ENCODE measurements around the gene DCC. TPM values are rescaled to one million over a fixed set of nuclear protein-coding genes. Genes with fewer than 3 reads are reported as not detected.

DCC gene
- total RNA-seq, 4 donors from 2014 or later = 0.16 TPM; not detected in 3

- H3K9me3 ChIP-seq = no peaks in the 10 kb centered on the region
- no peaks in the 10 kb centered on the region for H3K27me3 ChIP-seq
- no peak overlapping the region for H3K27ac ChIP-seq
- no peak for TF ChIP-seq POLR2AphosphoS5 (IDR thresholded peaks at IDR 0.05)
- no peaks in the 10 kb centered on the region for H3K36me3 ChIP-seq
- no peaks in the 10 kb centered on the region for H3K4me1 ChIP-seq
- DNase-seq (ENCODE audit: low spot score in 2 of 2) = no peak
- no peak overlapping the region for H3K4me3 ChIP-seq
- 80% methylated on average over 1 of the region's 1 CpG for WGBS
Observed at GRCh38 chr18:53126210-53126609, 786.2 kb downstream of the DCC start.

GRCh38 chr18:53131001-53131400 lies 791.0 kb downstream of the DCC start:
- no peak for DNase-seq (ENCODE audit: low spot score in 2 of 2)
- Histone ChIP-seq H3K9me3 (no peaks in the 10 kb centered on the region), H3K4me3 (no peak overlapping the region), H3K36me3 (no peaks in the 10 kb centered on the region), H3K27me3 (no peaks in the 10 kb centered on the region), H3K4me1 (no peaks in the 10 kb centered on the region), H3K27ac (no peak overlapping the region)
- no peak for TF ChIP-seq EP300 (IDR thresholded peaks at IDR 0.05)
- WGBS = 95% methylated on average over 1 of the region's 1 CpG

GRCh38 chr18:53134711-53135110 lies 794.7 kb downstream of the DCC start:
- H3K27ac ChIP-seq = no peak overlapping the region
- no peaks in the 10 kb centered on the region for H3K4me1 ChIP-seq
- no peaks in the 10 kb centered on the region for H3K36me3 ChIP-seq
- H3K4me3 ChIP-seq = no peak overlapping the region
- no peaks in the 10 kb centered on the region for H3K27me3 ChIP-seq
- H3K9me3 ChIP-seq = no peaks in the 10 kb centered on the region
- WGBS = 86% methylated on average over 3 of the region's 3 CpGs
- TF ChIP-seq EP300 (IDR thresholded peaks at IDR 0.05) (no peak), POLR2AphosphoS5 (IDR thresholded peaks at IDR 0.05) (no peak)
- no peak for DNase-seq (ENCODE audit: low spot score in 2 of 2)

- Histone ChIP-seq H3K36me3 (no peaks in the 10 kb centered on the region), H3K4me1 (no peaks in the 10 kb centered on the region)
Observed at GRCh38 chr18:53135654-53136053, 795.7 kb downstream of the DCC start.

DNA sequence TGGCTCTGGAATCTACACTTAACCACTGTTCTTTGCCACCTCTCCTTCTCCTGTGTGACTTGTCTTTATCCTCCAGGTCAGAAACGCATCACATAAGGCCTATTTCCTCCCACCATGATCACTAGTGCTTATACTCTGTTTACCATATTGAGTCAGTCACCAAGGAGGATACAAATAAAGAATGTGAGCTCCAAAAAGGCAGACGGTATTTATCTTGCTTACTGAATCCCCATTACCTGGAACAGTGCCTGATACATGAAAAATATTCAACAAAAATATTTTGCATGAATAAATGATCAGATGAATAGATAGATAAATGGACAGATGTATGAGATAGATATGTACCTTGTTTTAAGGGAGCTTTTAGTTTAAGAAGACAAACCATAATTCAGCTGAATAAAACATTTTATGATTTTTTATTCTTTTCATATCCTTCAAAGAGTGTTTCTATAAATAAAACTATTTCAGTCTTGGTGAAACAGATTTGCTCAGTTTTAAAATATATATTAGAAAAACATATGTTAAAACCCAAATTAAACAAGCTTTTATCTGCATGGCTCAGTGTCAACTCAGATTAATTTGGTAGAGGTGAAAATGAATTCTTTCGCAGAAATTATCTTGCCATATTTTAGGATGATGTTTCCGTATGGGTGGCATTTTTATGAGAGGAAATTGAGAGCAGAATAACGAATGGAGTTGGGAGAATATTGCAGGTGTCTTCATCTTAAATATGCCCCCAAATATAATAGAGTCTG lies 799.9 kb downstream of the DCC start:
- no peaks in the 10 kb centered on the region for H3K36me3 ChIP-seq
- DNase-seq (ENCODE audit: low spot score in 2 of 2) = no peak
- TF ChIP-seq POLR2A (IDR thresholded peaks at IDR 0.05) (no peak), EP300 (IDR thresholded peaks at IDR 0.05) (no peak), POLR2AphosphoS5 (IDR thresholded peaks at IDR 0.05) (no peak)
- TF ChIP-seq, protein P1, sequence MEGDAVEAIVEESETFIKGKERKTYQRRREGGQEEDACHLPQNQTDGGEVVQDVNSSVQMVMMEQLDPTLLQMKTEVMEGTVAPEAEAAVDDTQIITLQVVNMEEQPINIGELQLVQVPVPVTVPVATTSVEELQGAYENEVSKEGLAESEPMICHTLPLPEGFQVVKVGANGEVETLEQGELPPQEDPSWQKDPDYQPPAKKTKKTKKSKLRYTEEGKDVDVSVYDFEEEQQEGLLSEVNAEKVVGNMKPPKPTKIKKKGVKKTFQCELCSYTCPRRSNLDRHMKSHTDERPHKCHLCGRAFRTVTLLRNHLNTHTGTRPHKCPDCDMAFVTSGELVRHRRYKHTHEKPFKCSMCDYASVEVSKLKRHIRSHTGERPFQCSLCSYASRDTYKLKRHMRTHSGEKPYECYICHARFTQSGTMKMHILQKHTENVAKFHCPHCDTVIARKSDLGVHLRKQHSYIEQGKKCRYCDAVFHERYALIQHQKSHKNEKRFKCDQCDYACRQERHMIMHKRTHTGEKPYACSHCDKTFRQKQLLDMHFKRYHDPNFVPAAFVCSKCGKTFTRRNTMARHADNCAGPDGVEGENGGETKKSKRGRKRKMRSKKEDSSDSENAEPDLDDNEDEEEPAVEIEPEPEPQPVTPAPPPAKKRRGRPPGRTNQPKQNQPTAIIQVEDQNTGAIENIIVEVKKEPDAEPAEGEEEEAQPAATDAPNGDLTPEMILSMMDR (IDR thresholded peaks at IDR 0.05) = no peak
- no peak overlapping the region for H3K4me3 ChIP-seq
- H3K9me3 ChIP-seq = no peaks in the 10 kb centered on the region
- 71% methylated on average over 5 of the region's 5 CpGs for WGBS
- H3K4me1 ChIP-seq = no peaks in the 10 kb centered on the region
- H3K27me3 ChIP-seq = no peaks in the 10 kb centered on the region
- no peak overlapping the region for H3K27ac ChIP-seq

More at GRCh38 chr18:53135654-53136053, 795.7 kb downstream of the DCC start:
- TF ChIP-seq, protein P1 (IDR thresholded peaks at IDR 0.05) = no peak
- TF ChIP-seq POLR2AphosphoS5 (IDR thresholded peaks at IDR 0.05) = no peak
- TF ChIP-seq POLR2A (IDR thresholded peaks at IDR 0.05) = no peak
- no peak for TF ChIP-seq EP300 (IDR thresholded peaks at IDR 0.05)
- DNase-seq (ENCODE audit: low spot score in 2 of 2) = no peak
- no peaks in the 10 kb centered on the region for H3K27me3 ChIP-seq
- H3K4me3 ChIP-seq = no peak overlapping the region
- H3K27ac ChIP-seq = no peak overlapping the region
- no peaks in the 10 kb centered on the region for H3K9me3 ChIP-seq

GRCh38 chr18:53142005-53142404 lies 802.0 kb downstream of the DCC start:
- Histone ChIP-seq H3K4me1 (no peaks in the 10 kb centered on the region), H3K27me3 (no peaks in the 10 kb centered on the region), H3K27ac (no peak overlapping the region), H3K9me3 (no peaks in the 10 kb centered on the region), H3K4me3 (no peak overlapping the region), H3K36me3 (no peaks in the 10 kb centered on the region)
- no peak for TF ChIP-seq EP300 (IDR thresholded peaks at IDR 0.05)
- TF ChIP-seq POLR2AphosphoS5 (IDR thresholded peaks at IDR 0.05) = no peak
- TF ChIP-seq, protein P1 (IDR thresholded peaks at IDR 0.05) = no peak
- TF ChIP-seq POLR2A (IDR thresholded peaks at IDR 0.05) = no peak
- WGBS = 53% methylated on average over 4 of the region's 4 CpGs
- no peak for DNase-seq (ENCODE audit: low spot score in 2 of 2)

- Histone ChIP-seq H3K36me3 (no peaks in the 10 kb centered on the region), H3K27me3 (no peaks in the 10 kb centered on the region), H3K9me3 (no peaks in the 10 kb centered on the region), H3K4me1 (no peaks in the 10 kb centered on the region), H3K27ac (no peak overlapping the region), H3K4me3 (no peak overlapping the region)
- DNase-seq (ENCODE audit: low spot score in 2 of 2) = no peak
- TF ChIP-seq POLR2AphosphoS5 (IDR thresholded peaks at IDR 0.05) (no peak), EP300 (IDR thresholded peaks at IDR 0.05) (no peak), POLR2A (IDR thresholded peaks at IDR 0.05) (no peak)
- TF ChIP-seq, protein P1 (IDR thresholded peaks at IDR 0.05) = no peak
Observed at GRCh38 chr18:53147472-53147871, 807.5 kb downstream of the DCC start.
